ENCODE results near the gene CTXN1.

- no peak for TF ChIP-seq CTCF (conservative IDR thresholded peaks at IDR 0.05; ENCODE audit: low read depth, low read length)
- TF ChIP-seq RAD21 (IDR thresholded peaks at IDR 0.05; ENCODE audit: low read length): no peak
These were observed 42.8 kb downstream of the CTXN1 start for GRCh38 chr19:7883105-7883504.

All from IMR-90 (cell line).